Epidermal melanocyte (primary cell): Measurements from ENCODE around the gene DAPL1.

ENCODE experiments used
- DNase-seq: peaks from one replicate; pipeline ENCODE4 v3.0.0; 2011; ENCODE audit warnings: low spot score; ENCODE audit not compliant: insufficient read length

Gene DAPL1

DNA sequence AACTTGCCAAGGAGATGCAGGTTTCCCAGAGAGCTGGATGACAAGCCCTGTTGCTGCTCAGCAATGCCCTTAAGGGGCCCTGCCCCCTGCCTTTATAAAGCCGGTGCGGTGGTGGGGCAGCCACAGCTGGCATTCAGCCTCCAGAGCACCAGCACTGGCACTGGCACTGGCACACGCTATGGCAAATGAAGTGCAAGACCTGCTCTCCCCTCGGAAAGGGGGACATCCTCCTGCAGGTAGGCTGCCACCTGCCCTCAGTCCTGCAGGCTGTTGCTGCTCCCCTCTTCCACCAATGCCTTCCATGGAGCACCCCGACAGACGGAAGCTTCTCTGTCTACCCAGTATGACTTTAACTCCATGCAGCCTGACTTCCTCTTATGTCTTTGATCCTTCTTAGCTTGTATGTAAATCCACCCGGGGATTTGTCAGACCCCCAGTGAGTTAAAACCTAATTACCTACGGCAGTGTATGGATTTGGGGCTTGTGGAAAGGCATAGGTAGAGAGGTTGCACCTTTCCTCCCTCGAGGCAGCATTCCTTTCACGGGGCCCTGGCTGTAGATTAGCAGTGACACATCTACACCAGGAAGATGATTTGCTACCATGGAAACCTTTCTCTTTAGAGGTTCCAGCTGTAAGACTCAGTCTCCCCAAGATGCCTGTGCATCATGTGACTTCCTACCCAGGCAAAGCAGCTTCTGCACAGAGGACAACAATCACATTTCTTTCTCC, at the start of gene DAPL1:
Gene DAPL1, plus strand, starts transcription at position 123 of the 730 bp plus-strand sequence. Its CDS starts 56 bp downstream, at position 179.
- no peak for DNase-seq

GRCh38 chr2:158745866-158746382, 49.2 kb upstream of the DAPL1 start:
- no peak for DNase-seq

GRCh38 chr2:158746488-158746887, 48.6 kb upstream of the DAPL1 start:
- no peak for DNase-seq

DNA sequence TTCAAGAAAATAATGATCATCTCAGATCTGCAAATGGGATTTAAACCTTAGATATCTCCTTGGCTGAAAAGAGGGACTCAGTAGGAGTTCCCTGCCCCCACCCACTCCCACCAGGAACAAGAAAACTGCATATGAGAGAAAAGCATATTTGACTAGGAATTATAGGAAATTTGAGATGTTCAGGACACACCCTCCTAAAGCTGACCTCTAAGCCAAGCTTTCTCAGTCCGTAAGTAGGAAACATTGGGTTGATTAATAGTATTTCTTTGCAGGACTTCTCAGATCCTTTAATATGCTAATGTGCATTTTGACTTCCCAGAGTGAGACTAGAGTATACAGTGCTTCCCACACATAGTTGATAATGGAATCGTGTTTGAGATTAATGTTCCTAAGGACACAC, 47.8 kb upstream of the DAPL1 start:
- DNase-seq: no peak

- no peak for DNase-seq
Observed at GRCh38 chr2:158748926-158749590, 46.1 kb upstream of the DAPL1 start.

GRCh38 chr2:158750458-158751125, 44.5 kb upstream of the DAPL1 start:
- DNase-seq: no peak

DNA sequence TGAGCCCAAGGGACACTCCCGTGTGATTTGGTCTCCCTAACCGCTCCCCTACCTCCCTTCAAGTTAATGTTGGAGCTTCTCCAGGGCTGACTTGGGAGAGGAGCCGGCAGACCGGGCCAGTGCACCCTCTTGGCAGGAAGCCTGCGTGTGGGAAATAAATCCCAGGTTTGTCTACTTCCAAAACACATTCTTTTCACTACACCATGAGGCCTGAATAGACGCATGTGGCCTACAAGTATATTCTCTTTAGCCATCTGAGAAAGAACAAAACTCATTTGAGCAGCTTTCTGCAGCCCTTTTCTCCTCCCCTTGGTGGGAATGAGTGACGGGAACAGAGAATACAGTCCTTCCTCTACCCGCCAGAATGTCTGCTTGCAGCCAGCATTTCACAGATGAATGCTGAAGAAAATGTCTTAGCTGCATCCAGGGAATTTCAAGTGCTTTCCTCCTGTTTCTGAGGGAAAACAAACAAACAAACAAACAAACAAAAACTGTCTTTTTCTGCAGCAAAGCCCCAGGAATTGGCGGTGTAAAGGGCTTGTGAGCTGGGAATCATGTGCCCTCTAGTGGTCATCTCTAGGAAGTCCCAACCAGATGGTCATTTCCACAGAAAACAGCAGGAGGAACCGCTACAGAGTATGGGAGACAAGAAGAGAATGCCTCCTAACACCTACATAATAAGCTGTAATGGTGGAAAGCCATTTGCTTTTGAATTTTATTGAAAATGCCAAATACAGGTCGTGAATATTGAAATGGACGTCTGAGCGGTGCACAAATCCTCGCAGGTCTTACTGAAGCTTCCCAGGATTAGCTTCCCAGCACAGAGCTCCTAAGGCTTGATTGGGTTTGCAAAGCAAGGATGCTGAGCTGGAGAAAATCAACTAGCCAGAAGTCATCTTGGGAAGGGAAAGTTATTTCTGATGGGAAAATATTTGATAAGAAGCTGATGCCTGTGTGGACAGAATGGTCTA, 41.2 kb upstream of the DAPL1 start:
- DNase-seq: peak; percentile 81

- no peak for DNase-seq
Observed at GRCh38 chr2:158755310-158756087, 39.6 kb upstream of the DAPL1 start.

GRCh38 chr2:158756331-158756730, 38.8 kb upstream of the DAPL1 start:
- DNase-seq: no peak

GRCh38 chr2:158756976-158757375, 38.1 kb upstream of the DAPL1 start:
- DNase-seq: no peak

GRCh38 chr2:158760887-158761286, 34.2 kb upstream of the DAPL1 start:
- no peak for DNase-seq

DNA sequence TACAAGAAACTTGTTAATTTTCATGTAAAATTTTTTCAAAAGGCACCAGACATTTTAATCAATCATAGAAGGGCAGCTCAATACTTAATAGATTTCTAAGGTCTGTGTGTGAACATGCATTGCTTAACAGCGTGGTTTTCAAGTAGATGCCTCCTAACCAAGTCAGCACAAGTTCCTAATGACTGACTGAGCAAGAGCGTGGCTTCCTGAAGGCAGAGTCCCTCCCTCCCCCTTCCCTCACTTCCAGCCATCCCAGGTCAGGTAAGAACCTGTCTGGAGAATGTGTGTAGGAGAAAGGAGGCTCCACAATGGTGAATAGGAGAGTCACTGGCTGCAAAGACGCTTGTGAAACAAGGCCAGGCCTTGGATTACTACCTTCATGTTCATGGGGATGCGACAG, 33.5 kb upstream of the DAPL1 start:
- DNase-seq: no peak

DNA sequence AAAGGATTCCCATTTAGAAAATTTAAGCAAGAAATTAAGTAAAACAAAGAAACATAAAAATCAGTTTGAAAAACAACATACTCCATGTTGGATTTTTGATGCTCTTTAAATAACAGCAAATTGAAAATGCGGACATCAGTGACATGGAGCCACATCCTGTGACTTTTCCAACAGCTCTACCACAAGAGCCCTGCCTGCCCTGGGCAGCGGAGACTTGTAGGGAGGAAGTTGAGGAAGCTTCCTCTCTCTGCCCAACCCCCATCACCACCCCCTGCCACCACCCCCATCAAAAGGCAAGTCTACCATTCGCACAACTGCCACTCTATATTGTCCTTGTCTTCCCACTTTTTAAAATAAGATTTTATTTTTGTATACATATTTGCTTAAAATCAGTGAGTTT, 32.8 kb upstream of the DAPL1 start:
- DNase-seq: no peak

GRCh38 chr2:158766524-158766923, 28.6 kb upstream of the DAPL1 start:
- DNase-seq: no peak

DNA sequence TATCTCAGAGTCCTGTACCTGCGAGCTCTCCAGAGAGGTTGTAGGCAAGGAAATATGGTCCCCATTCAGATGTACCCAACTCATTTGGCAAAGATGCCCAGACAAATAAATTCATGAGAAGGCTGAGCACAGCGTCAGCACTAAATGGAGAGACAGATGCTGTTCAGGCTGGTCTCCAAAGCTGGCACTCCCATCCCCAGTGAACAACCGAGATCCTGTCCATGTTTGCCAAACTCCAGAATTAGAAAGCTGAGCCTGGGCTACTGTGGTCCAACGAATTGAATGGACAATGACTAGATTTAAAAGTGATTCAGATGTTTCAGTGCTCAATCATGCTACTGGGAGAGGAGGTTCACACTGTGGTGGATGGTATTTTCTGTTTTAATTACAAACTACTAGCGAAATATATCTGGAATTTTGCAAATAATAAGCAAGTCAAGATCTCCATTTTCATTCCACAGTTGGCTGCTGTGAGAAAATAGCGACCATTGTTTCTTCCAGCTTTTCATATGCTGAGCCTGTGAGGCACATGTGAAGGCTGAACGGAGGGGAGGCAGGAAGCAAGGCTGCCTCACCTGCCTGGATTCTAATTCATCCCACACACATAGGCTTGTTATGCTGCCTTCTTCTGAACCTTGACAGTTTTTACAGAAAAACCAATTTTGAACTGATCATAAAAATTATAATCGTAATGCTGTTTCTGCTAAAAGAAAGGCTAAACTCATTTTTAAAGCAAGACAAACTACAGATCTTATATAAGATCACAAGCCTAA, 22.6 kb upstream of the DAPL1 start:
- DNase-seq: no peak

DNA sequence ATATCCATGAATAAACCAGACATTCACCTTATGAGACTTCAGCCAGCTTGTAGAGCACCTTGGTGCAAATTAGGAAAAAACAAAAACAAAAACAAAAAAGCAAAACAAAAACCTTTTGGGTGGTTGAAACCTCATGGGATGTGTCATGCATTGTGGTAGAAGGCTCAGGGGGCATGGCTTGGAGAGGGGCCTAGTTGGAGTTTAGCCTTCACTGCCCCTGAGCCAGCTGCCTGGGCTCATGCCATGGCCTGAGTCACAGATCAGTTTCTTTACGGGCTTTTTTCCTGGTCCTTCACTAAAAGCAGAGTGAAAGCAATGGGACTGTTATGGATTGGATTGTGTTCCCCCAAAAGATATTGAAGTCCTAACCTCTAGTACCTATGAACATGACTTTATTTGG, 22.0 kb upstream of the DAPL1 start:
- DNase-seq: no peak

- DNase-seq: no peak
Observed at GRCh38 chr2:158774681-158775080, 20.4 kb upstream of the DAPL1 start.

DNA sequence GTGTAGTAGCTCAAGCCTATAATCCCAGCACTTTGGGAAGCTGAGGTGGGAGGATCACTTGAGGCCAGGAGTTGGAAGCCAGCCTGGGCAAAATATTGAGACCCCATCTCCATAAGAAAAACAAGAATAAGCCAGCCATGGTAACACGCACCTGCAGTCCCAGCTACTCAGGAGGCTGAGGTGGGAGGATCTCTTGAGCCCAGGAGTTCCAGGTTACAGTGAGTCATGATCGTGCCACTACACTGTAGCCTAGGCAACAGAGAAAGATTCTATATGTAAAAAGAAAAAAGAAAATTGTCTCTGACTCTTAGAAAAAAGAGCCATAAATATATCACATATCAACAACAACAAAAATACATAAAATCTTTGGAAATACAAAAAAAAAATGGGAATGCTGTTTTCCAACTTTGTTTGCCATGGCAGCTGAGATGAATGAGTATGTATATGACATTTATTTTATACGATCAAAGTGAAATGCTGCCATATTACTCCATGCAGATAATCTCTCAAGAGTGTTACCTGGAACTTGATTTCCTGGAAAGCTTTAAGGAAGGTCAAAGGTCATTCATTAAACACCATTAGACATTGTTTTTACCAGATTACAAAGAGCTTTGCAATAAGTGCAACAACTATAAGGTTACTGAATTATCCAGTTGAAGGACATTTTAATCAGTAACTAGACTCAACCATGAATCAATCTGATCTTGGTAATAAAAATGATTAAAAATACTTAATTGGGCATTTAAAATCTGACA, 19.7 kb upstream of the DAPL1 start:
- DNase-seq: no peak

DNA sequence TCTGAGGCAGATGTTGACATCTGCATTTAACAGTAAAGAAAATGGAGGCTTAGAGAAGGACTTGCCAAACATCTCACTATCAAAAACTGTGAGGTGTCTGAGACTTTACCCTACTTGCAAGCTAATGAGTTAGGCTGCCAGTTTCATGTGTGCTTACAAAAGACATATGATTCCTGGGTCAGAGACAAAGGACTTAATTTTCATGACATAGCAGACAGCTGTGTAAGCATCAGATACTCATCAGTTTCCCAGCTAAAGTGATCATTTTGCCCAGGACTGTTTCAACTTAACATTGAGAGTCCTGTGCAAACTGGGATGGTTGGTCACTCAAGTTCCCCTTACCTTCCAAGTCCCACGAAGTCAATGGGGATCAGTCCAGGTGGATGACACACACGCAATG, 18.9 kb upstream of the DAPL1 start:
- DNase-seq: no peak
